HEK293 (cell line): ENCODE results near the gene ITPKC.

Experiments
- CTCF ChIA-PET: fragments of 350-600 bp; formaldehyde crosslinking; extraction: SDS; loops from one replicate; lab custom pipeline; 2021; ENCODE audit warnings: antibody characterized with exemption; lab: Yijun Ruan, JAX
- POLR2A ChIA-PET: fragments of 300-600 bp; formaldehyde crosslinking; extraction: SDS; loops from one replicate; lab custom pipeline; 2020; ENCODE audit warnings: antibody characterized with exemption, inconsistent platforms; lab: Yijun Ruan, JAX
- H3K27ac ChIP-seq: fragments of 200-500 bp; sonication (Bioruptor generic); 2 replicates; pipeline ENCODE4 v1.5.1; 2014; ENCODE audit warnings: low read depth, low read length, control low read depth, inconsistent platforms; ENCODE audit errors: extremely low read depth
- H3K36me3 ChIP-seq, 2 experiments: fragments of 200-500 bp in 1 of 2; sonication (Bioruptor generic) in 1 of 2; 1 replicate in 1 of 2; 2 replicates in 1 of 2; pipeline ENCODE4 v1.5.1; 2014 to 2017; ENCODE audit warnings: inconsistent platforms in 2 of 2, low read length in 2 of 2; ENCODE audit not compliant: control insufficient read depth in 2 of 2, insufficient read depth in 1 of 2
- H3K4me1 ChIP-seq: fragments of 200-500 bp; sonication (Bioruptor generic); 2 replicates; pipeline ENCODE4 v1.5.1; 2014; ENCODE audit warnings: mild to moderate bottlenecking, low read length, inconsistent platforms; ENCODE audit not compliant: control insufficient read depth, insufficient read depth
- H3K4me3 ChIP-seq: 2 replicates; pipeline ENCODE4 v1.5.1; 2011; ENCODE audit warnings: low read depth, mild to moderate bottlenecking, control low read depth, low read length, moderate library complexity
- H3K9me3 ChIP-seq: fragments of 200-500 bp; sonication (Bioruptor generic); 2 replicates; pipeline ENCODE4 v1.5.1; 2014; ENCODE audit warnings: low read depth, low read length, inconsistent platforms; ENCODE audit not compliant: control insufficient read depth, insufficient read depth
- ELK4 ChIP-seq: IDR thresholded peaks from 2 replicates; pipeline ENCODE4 v1.6.1; 2011; ENCODE audit warnings: mild to moderate bottlenecking, low read depth, low read length, borderline replicate concordance
- HIC1 ChIP-seq: fragments of 450-650 bp; formaldehyde crosslinking; IDR thresholded peaks from 2 replicates; pipeline ENCODE4 v1.5.1; 2016; ENCODE audit warnings: missing biosample characterization, missing genetic modification characterization
- IKZF3 ChIP-seq: fragments of 450-650 bp; IDR thresholded peaks from 2 replicates; pipeline ENCODE4 v1.5.0; 2018; ENCODE audit warnings: missing biosample characterization, mild to moderate bottlenecking, missing genetic modification characterization, moderate library complexity
- INSM2 ChIP-seq: fragments of 450-650 bp; formaldehyde crosslinking; IDR thresholded peaks from 2 replicates; pipeline ENCODE4 v1.5.1; 2016; ENCODE audit warnings: missing biosample characterization, missing genetic modification characterization
- KLF7 ChIP-seq: fragments of 450-650 bp; formaldehyde crosslinking; IDR thresholded peaks from 2 replicates; pipeline ENCODE4 v1.5.1; 2016; ENCODE audit warnings: missing biosample characterization, missing genetic modification characterization, borderline replicate concordance
- MZF1 ChIP-seq: fragments of 450-650 bp; formaldehyde crosslinking; IDR thresholded peaks from 2 replicates; pipeline ENCODE4 v1.5.1; 2017; ENCODE audit warnings: missing biosample characterization, missing genetic modification characterization, borderline replicate concordance
- OVOL3 ChIP-seq: fragments of 450-650 bp; formaldehyde crosslinking; IDR thresholded peaks from 2 replicates; pipeline ENCODE4 v1.5.1; 2016; ENCODE audit warnings: missing biosample characterization, missing genetic modification characterization
- PRDM10 ChIP-seq: fragments of 450-650 bp; formaldehyde crosslinking; IDR thresholded peaks from 2 replicates; pipeline ENCODE4 v1.5.1; 2016; ENCODE audit warnings: missing biosample characterization, missing genetic modification characterization
- SETDB1 ChIP-seq: IDR thresholded peaks from one replicate; pipeline ENCODE4 v1.6.1; 2017; ENCODE audit warnings: mild to moderate bottlenecking, low read length, moderate library complexity, mixed read lengths; ENCODE audit not compliant: insufficient read length
- WT1 ChIP-seq: fragments of 450-650 bp; formaldehyde crosslinking; IDR thresholded peaks from 2 replicates; pipeline ENCODE4 v1.5.1; 2016; ENCODE audit warnings: missing biosample characterization, missing genetic modification characterization
- ZBTB17 ChIP-seq: fragments of 450-650 bp; formaldehyde crosslinking; IDR thresholded peaks from 2 replicates; pipeline ENCODE4 v1.5.1; 2016; ENCODE audit warnings: missing biosample characterization, missing genetic modification characterization
- ZFHX2 ChIP-seq: fragments of 450-650 bp; formaldehyde crosslinking; conservative IDR thresholded peaks from 2 replicates; pipeline ENCODE4 v1.5.1; 2016; ENCODE audit warnings: missing biosample characterization, missing genetic modification characterization
- ZNF148 ChIP-seq: fragments of 450-650 bp; formaldehyde crosslinking; IDR thresholded peaks from 2 replicates; pipeline ENCODE4 v1.5.0; 2017; ENCODE audit warnings: missing biosample characterization, missing genetic modification characterization, borderline replicate concordance
- ZNF223 ChIP-seq: fragments of 450-650 bp; formaldehyde crosslinking; IDR thresholded peaks from 2 replicates; pipeline ENCODE4 v1.5.1; 2016; ENCODE audit warnings: missing biosample characterization, missing genetic modification characterization
- ZNF37A ChIP-seq: fragments of 450-650 bp; IDR thresholded peaks from 2 replicates; pipeline ENCODE4 v1.5.1; 2018; ENCODE audit warnings: missing biosample characterization, missing genetic modification characterization
- ZNF449 ChIP-seq: fragments of 450-650 bp; formaldehyde crosslinking; IDR thresholded peaks from 2 replicates; pipeline ENCODE4 v1.5.1; 2017; ENCODE audit warnings: missing biosample characterization, mild to moderate bottlenecking, missing genetic modification characterization, moderate library complexity
- ZNF596 ChIP-seq: fragments of 450-650 bp; IDR thresholded peaks from 2 replicates; pipeline ENCODE4 v1.5.0; 2018; ENCODE audit warnings: missing biosample characterization, mild to moderate bottlenecking, missing genetic modification characterization, moderate library complexity
- ZNF76 ChIP-seq: fragments of 450-650 bp; formaldehyde crosslinking; IDR thresholded peaks from 2 replicates; pipeline ENCODE4; 2016; ENCODE audit warnings: low read depth, missing biosample characterization, missing genetic modification characterization, borderline replicate concordance
- ZNF843 ChIP-seq: fragments of 450-650 bp; formaldehyde crosslinking; IDR thresholded peaks from 2 replicates; pipeline ENCODE4 v1.5.1; 2016; ENCODE audit warnings: missing biosample characterization, missing genetic modification characterization
- ZSCAN16 ChIP-seq: fragments of 450-650 bp; formaldehyde crosslinking; IDR thresholded peaks from 2 replicates; pipeline ENCODE4 v1.5.1; 2016; ENCODE audit warnings: missing biosample characterization, missing genetic modification characterization

The ITPKC gene

GRCh38 chr19:40717880-40718773, 1.2 kb downstream of the ITPKC start:
- ChIA-PET POLR2A (interaction anchor here (0.6 to 2.4 kb wide), 18 partner anchors 10 to 545 kb away, joined by 3 to 49 read pairs (median 6); partner anchors contain the start of genes ACTMAP, HNRNPUL1, NUMBL and RAB4B), CTCF (interaction anchor here (0.6 to 1.4 kb wide), 4 partner anchors 24 to 148 kb away, joined by 3 to 9 read pairs (median 4); no protein-coding TSS in a partner anchor)
- peaks cover 16 to 44% of the 10 kb centered on the region in 2 experiments for H3K36me3 ChIP-seq
- peaks cover 47% of the 10 kb centered on the region for H3K4me1 ChIP-seq
- peak overlapping the region; percentile 86 for H3K27ac ChIP-seq
- H3K4me3 ChIP-seq: peak overlapping the region; percentile 60
- H3K9me3 ChIP-seq: no peaks in the 10 kb centered on the region
- TF ChIP-seq ZNF76 (peak; percentile 82), KLF7 (tag by site-specific recombination) (no peak), ZNF843 (no peak), ZNF223 (tag by site-specific recombination) (0 out of 2 replicates have a peak, but pooled peaks have one; percentile 1), INSM2 (tag by site-specific recombination) (no peak), ZNF449 (tag by site-specific recombination) (no peak), PRDM10 (peak; percentile 36; the same call in 1 of the 2 replicates), WT1 (tag by site-specific recombination) (no peak; the same call in 1 of the 2 replicates), ZSCAN16 (tag by site-specific recombination) (0 out of 2 replicates have a peak, but pooled peaks have one; percentile 34), MZF1 (tag by site-specific recombination) (no peak), ELK4 (no peak), ZNF596 (tag by site-specific recombination) (peak; percentile 19; the same call in 1 of the 2 replicates), OVOL3 (no peak), SETDB1 (peak; percentile 64), ZNF148 (tag by site-specific recombination) (0 out of 2 replicates have a peak, but pooled peaks have one; percentile 11), ZNF37A (no peak), IKZF3 (tag by site-specific recombination) (peak; percentile 44), ZFHX2 (peak; percentile 65), HIC1 (tag by site-specific recombination) (peak; percentile 65; the same call in 1 of the 2 replicates), ZBTB17 (tag by site-specific recombination) (peak; percentile 48; the same call in 1 of the 2 replicates)
